ENCODE data around the gene SH3YL1.

DNA sequence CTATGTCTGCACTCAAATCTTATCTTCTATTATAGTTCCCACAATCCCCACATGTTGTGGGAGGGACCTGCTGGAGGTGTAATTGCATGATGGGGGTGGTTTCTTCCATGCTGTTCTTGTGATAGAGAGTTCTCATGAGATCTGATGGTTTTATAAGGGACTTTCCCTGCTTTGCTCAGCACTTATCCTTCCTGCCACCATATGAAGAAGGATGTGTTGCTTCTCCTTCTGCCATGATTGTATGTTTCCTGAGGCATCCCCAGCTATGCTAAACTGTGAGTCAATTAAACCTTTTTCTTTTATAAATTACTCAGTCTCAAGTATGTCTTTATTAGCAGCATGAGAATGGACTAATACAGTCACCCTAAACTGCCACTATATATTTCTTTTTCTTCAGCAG is 79.1 kb downstream of the SH3YL1 start:
- TF ChIP-seq, protein P1, sequence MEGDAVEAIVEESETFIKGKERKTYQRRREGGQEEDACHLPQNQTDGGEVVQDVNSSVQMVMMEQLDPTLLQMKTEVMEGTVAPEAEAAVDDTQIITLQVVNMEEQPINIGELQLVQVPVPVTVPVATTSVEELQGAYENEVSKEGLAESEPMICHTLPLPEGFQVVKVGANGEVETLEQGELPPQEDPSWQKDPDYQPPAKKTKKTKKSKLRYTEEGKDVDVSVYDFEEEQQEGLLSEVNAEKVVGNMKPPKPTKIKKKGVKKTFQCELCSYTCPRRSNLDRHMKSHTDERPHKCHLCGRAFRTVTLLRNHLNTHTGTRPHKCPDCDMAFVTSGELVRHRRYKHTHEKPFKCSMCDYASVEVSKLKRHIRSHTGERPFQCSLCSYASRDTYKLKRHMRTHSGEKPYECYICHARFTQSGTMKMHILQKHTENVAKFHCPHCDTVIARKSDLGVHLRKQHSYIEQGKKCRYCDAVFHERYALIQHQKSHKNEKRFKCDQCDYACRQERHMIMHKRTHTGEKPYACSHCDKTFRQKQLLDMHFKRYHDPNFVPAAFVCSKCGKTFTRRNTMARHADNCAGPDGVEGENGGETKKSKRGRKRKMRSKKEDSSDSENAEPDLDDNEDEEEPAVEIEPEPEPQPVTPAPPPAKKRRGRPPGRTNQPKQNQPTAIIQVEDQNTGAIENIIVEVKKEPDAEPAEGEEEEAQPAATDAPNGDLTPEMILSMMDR (IDR thresholded peaks at IDR 0.05; ENCODE audit: borderline replicate concordance, extremely low read depth, low read length, poor library complexity, severe bottlenecking): no peak
- no peak for TF ChIP-seq EZH2 (IDR thresholded peaks at IDR 0.05; ENCODE audit: borderline replicate concordance, low read depth, low read length, severe bottlenecking)
